Upper lobe of left lung (tissue), 6 donors: Measurements from ENCODE around the gene UGT2A2. TPM values are rescaled to one million over a fixed set of nuclear protein-coding genes. Genes with fewer than 3 reads are reported as not detected.

Experiments
- ATAC-seq, 2 donors: fragments of 200-7000 bp; cut with Tn5 transposase; one replicate each; pipeline ENCODE4 v1.9.1; 2022; ENCODE audit warnings: mild to moderate bottlenecking in 2 of 2, moderate library complexity in 2 of 2; ENCODE audit not compliant: low FRiP score in 2 of 2
- DNase-seq, 2 donors: peaks; one replicate each; pipeline ENCODE4 v3.0.0-alpha.2; 2019 to 2020
- H3K27ac ChIP-seq, 4 donors: fragments of 200-600 bp; sonication (generic); one replicate each; pipeline ENCODE4 v1.5.1; 2016 to 2019
- H3K27me3 ChIP-seq, 4 donors: fragments of 200-600 bp; sonication (generic); one replicate each; pipeline ENCODE4 v1.5.1; 2017 to 2019
- H3K36me3 ChIP-seq, 4 donors: fragments of 200-600 bp; sonication (generic); one replicate each; pipeline ENCODE4 v1.5.1; 2016 to 2019
- H3K4me1 ChIP-seq, 4 donors: fragments of 200-600 bp; sonication (generic); one replicate each; pipeline ENCODE4 v1.5.1; 2018 to 2019
- H3K4me3 ChIP-seq, 4 donors: fragments of 200-600 bp; sonication (generic); one replicate each; pipeline ENCODE4 v1.5.1; 2017 to 2019; ENCODE audit warnings: mild to moderate bottlenecking in 2 of 4, moderate library complexity in 1 of 4
- H3K9me3 ChIP-seq, 4 donors: fragments of 200-600 bp; sonication (generic); one replicate each; pipeline ENCODE4 v1.5.1; 2018 to 2019
- EP300 ChIP-seq, 4 donors: sonication (generic); formaldehyde crosslinking; IDR thresholded peaks; one replicate each; pipeline ENCODE4 v1.5.1; 2017; ENCODE audit warnings: antibody characterized with exemption in 4 of 4, control low read depth in 2 of 4
- POLR2A ChIP-seq, 4 donors: fragments of 450-650 bp; IDR thresholded peaks; one replicate each; pipeline ENCODE4 v1.5.1; 2016 to 2017; ENCODE audit warnings: antibody characterized with exemption in 4 of 4, mild to moderate bottlenecking in 2 of 4
- POLR2AphosphoS5 ChIP-seq, 2 donors: sonication (generic); formaldehyde crosslinking; IDR thresholded peaks; one replicate each; pipeline ENCODE4 v1.5.1; 2017; ENCODE audit warnings: antibody characterized with exemption in 2 of 2
- WGBS, 2 donors: methylation state at CpG; one replicate each; pipeline ENCODE4 v1.1.5; 2017 to 2018; 5-methylcytosine and 5-hydroxymethylcytosine counted together
- total RNA-seq, 6 donors: library from RNA; depleted of rRNA in 4 of 6; stranded (reverse); fragments of >200 nt in 4 of 6; gene quantifications; one replicate each; pipeline versions ENCODE4 v1.1.0 to v1.2.1, GENCODE V29; 2016 to 2021
- TF ChIP-seq, protein P1 (sequence below), 6 experiments: fragments of 450-650 bp in 4 of 6; fragments of 200-600 bp in 2 of 6; sonication (generic) in 2 of 6; IDR thresholded peaks; one replicate each; pipeline ENCODE4 v1.5.1; 2016 to 2019; ENCODE audit warnings: antibody characterized with exemption in 6 of 6
- donor health status: DM: no; HTN: no; CAD: no; lungs with moderate emphysema.
- donor health status: DM: no; HTN: yes; CAD: no; lungs with severe emphysema.

Gene UGT2A2
- total RNA-seq, 6 donors from 2014 or later = not detected

DNA sequence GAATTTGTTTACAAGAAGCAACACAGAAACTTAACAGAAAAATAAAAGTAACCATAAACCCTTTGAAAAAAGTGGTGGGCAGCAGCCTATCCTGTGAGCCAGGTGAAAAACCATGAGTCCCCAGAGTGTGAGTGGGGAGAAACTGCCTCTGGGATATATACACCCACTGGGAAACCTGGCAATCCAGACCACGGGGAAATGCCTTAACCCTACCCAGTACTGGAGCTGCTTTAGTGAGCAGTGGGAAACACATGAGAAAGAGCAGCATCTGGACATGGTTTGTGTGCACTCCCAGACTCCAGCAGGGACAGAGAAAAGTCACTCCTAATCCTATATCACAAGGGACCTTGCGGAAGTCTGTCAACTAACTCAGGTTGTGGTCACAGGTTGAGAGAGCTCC is 39.4 kb downstream of the UGT2A2 start:
- H3K27ac ChIP-seq = no peak overlapping the region
- ATAC-seq = no peak
- no peak for DNase-seq
- H3K27me3 ChIP-seq = no peaks in the 10 kb centered on the region
- H3K9me3 ChIP-seq = no peaks in the 10 kb centered on the region
- H3K4me3 ChIP-seq = no peak overlapping the region
- 71 to 72% methylated on average over 2 of the region's 2 CpGs for WGBS, 2 donors
- no peaks in the 10 kb centered on the region for H3K36me3 ChIP-seq
- TF ChIP-seq EP300 (IDR thresholded peaks at IDR 0.05) (no peak), POLR2A (IDR thresholded peaks at IDR 0.05) (no peak), POLR2AphosphoS5 (IDR thresholded peaks at IDR 0.05) (no peak)
- TF ChIP-seq, protein P1, sequence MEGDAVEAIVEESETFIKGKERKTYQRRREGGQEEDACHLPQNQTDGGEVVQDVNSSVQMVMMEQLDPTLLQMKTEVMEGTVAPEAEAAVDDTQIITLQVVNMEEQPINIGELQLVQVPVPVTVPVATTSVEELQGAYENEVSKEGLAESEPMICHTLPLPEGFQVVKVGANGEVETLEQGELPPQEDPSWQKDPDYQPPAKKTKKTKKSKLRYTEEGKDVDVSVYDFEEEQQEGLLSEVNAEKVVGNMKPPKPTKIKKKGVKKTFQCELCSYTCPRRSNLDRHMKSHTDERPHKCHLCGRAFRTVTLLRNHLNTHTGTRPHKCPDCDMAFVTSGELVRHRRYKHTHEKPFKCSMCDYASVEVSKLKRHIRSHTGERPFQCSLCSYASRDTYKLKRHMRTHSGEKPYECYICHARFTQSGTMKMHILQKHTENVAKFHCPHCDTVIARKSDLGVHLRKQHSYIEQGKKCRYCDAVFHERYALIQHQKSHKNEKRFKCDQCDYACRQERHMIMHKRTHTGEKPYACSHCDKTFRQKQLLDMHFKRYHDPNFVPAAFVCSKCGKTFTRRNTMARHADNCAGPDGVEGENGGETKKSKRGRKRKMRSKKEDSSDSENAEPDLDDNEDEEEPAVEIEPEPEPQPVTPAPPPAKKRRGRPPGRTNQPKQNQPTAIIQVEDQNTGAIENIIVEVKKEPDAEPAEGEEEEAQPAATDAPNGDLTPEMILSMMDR (IDR thresholded peaks at IDR 0.05) = no peak
- H3K4me1 ChIP-seq = no peaks in the 10 kb centered on the region

GRCh38 chr4:69594382-69594781 is 45.1 kb downstream of the UGT2A2 start:
- Histone ChIP-seq H3K4me1 (no peaks in the 10 kb centered on the region), H3K27me3 (no peaks in the 10 kb centered on the region), H3K27ac (no peak overlapping the region), H3K9me3 (no peaks in the 10 kb centered on the region), H3K36me3 (no peaks in the 10 kb centered on the region), H3K4me3 (no peak overlapping the region)
- ATAC-seq = no peak
- TF ChIP-seq POLR2A (IDR thresholded peaks at IDR 0.05) (no peak), EP300 (IDR thresholded peaks at IDR 0.05) (no peak), POLR2AphosphoS5 (IDR thresholded peaks at IDR 0.05) (no peak)
- TF ChIP-seq, protein P1 (IDR thresholded peaks at IDR 0.05) = no peak
- 49 to 51% methylated on average over 4 of the region's 4 CpGs for WGBS, 2 donors
- no peak for DNase-seq

DNA sequence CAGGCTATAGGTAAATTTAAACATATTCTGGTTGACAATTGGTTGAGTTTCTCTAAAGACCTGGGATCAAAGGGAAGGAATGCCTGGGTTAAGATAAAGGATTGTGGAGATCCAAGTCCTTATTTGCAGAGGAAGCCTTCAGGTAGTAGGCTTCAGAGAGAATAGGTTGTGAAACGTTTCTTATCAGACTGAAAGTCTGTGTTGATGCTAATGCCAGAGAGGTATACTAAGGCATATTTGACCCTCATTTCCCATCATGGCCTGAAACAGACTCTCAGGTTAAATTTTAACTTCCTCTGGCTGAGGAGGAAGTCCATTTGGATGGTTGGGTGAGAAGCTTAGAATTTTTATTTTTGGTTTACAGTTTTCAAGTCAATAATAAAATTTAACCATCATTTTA is 48.1 kb downstream of the UGT2A2 start:
- TF ChIP-seq, protein P1 (IDR thresholded peaks at IDR 0.05) = no peak
- TF ChIP-seq POLR2AphosphoS5 (IDR thresholded peaks at IDR 0.05) (no peak), EP300 (IDR thresholded peaks at IDR 0.05) (no peak), POLR2A (IDR thresholded peaks at IDR 0.05) (no peak)
- no peaks in the 10 kb centered on the region for H3K9me3 ChIP-seq
- H3K36me3 ChIP-seq = no peaks in the 10 kb centered on the region
- no peak overlapping the region for H3K27ac ChIP-seq
- no peak for DNase-seq
- no peak for ATAC-seq
- 25 to 28% methylated on average over 1 of the region's 1 CpG for WGBS, 2 donors
- no peak overlapping the region for H3K4me3 ChIP-seq
- no peaks in the 10 kb centered on the region for H3K4me1 ChIP-seq
- no peaks in the 10 kb centered on the region for H3K27me3 ChIP-seq

GRCh38 chr4:69589884-69590283 is 49.6 kb downstream of the UGT2A2 start:
- TF ChIP-seq POLR2AphosphoS5 (IDR thresholded peaks at IDR 0.05) (no peak), POLR2A (IDR thresholded peaks at IDR 0.05) (no peak), EP300 (IDR thresholded peaks at IDR 0.05) (no peak)
- TF ChIP-seq, protein P1 (IDR thresholded peaks at IDR 0.05) = no peak
- 40 to 76% methylated on average over 1 of the region's 1 CpG for WGBS, 2 donors
- no peaks in the 10 kb centered on the region for H3K36me3 ChIP-seq
- H3K4me3 ChIP-seq = no peak overlapping the region
- H3K27ac ChIP-seq = no peak overlapping the region
- H3K9me3 ChIP-seq = no peaks in the 10 kb centered on the region
- H3K4me1 ChIP-seq = no peaks in the 10 kb centered on the region
- DNase-seq (no peak), ATAC-seq (no peak)
- no peaks in the 10 kb centered on the region for H3K27me3 ChIP-seq

DNA sequence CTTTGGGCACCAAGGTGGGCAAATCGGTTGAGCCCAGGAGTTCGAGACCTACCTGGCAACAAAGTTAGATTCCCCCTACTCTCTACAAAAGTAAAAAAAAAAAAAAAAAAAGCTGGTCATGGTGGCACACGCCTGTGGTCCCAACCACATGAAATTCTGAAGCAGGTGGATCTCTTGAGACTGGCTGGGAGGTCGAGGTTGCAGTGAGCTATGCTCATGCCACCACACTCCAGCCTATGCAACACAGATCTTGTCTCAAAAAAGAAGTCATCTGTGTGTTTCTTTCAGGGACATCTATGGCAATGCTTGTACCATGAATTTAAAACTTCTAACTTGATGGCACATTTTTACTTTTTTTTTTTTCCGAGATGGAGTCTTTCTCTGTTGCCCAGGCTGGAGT is 55.3 kb downstream of the UGT2A2 start:
- ATAC-seq (no peak), DNase-seq (no peak)
- Histone ChIP-seq H3K9me3 (no peaks in the 10 kb centered on the region), H3K4me3 (no peak overlapping the region), H3K4me1 (no peaks in the 10 kb centered on the region), H3K27ac (no peak overlapping the region), H3K36me3 (no peaks in the 10 kb centered on the region), H3K27me3 (no peaks in the 10 kb centered on the region)
- TF ChIP-seq EP300 (IDR thresholded peaks at IDR 0.05) = no peak
- no peak for TF ChIP-seq POLR2A (IDR thresholded peaks at IDR 0.05)
- TF ChIP-seq, protein P1 (IDR thresholded peaks at IDR 0.05) = no peak
- TF ChIP-seq POLR2AphosphoS5 (IDR thresholded peaks at IDR 0.05) = no peak
- WGBS, 2 donors = 70 to 78% methylated on average over 5 of the region's 5 CpGs
